Measurements from ENCODE around the gene EYS.

The EYS gene

DNA sequence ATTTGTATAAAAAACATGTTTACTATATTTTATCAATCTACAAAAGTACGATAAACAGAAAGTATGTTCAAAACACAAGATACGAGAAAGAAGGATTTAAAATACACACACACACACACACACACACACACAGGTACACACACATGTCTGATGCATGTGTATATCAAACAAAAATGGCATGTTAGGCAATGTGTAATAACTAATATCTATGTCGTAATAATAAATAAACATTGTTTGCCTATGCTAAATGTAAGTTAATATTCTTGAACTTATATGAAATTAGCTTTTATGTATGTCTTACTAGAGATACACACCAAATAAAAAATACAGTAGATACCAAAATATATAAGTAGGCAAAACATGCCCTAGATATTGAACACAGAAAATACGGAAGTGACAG lies 894.9 kb downstream of the EYS start:
- TF ChIP-seq, protein P1, sequence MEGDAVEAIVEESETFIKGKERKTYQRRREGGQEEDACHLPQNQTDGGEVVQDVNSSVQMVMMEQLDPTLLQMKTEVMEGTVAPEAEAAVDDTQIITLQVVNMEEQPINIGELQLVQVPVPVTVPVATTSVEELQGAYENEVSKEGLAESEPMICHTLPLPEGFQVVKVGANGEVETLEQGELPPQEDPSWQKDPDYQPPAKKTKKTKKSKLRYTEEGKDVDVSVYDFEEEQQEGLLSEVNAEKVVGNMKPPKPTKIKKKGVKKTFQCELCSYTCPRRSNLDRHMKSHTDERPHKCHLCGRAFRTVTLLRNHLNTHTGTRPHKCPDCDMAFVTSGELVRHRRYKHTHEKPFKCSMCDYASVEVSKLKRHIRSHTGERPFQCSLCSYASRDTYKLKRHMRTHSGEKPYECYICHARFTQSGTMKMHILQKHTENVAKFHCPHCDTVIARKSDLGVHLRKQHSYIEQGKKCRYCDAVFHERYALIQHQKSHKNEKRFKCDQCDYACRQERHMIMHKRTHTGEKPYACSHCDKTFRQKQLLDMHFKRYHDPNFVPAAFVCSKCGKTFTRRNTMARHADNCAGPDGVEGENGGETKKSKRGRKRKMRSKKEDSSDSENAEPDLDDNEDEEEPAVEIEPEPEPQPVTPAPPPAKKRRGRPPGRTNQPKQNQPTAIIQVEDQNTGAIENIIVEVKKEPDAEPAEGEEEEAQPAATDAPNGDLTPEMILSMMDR (IDR thresholded peaks at IDR 0.05; ENCODE audit: insufficient read depth, low read depth, low read length, missing control alignments): no peak
- no peak overlapping the region for H3K4me3 ChIP-seq (ENCODE audit: low read depth, low read length)
- DNase-seq (ENCODE audit: low read depth): no peak

DNA sequence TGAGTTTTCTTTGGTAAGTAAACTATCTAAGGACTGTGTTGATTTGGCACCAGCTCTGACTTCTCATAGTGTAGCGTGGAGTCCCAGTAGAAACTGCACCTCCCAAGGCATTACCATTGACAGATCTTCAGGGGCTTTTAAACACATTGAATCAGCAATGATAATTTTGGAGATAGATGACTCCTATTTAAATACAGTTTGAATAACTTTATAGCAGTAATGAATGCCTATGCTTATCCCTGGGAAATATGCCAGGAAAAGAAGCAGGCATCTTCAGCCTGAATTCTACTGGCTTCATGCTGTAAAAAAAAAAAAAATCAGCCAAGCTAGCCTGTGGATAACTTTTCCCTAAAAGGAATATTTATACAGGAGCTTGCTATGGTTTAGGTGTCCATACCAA lies 895.9 kb downstream of the EYS start:
- no peak for DNase-seq (ENCODE audit: low read depth)
- TF ChIP-seq, protein P1 (IDR thresholded peaks at IDR 0.05; ENCODE audit: insufficient read depth, low read depth, low read length, missing control alignments): no peak
- no peak overlapping the region for H3K4me3 ChIP-seq (ENCODE audit: low read depth, low read length)

DNA sequence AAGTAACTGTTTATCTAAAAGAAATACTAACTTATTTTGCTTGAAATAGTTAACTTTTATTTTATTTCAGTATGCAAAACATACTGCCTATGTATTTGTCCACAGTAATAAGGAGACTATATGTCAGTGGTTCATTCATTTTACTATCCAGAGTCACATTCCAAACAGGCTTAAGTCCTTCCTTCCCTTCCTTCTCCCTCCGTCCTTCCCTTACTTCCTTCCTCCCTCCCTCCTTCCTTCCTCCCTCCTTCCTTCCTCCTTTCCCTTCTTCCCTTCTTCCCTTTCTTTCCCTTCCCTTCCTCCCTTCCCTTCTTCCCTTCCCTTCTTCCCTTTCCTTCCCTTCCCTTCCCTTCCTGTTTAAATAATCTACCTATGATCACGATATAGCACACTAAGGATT lies 899.2 kb downstream of the EYS start:
- TF ChIP-seq, protein P1 (IDR thresholded peaks at IDR 0.05; ENCODE audit: insufficient read depth, low read depth, low read length, missing control alignments): no peak
- H3K4me3 ChIP-seq (ENCODE audit: low read depth, low read length): no peak overlapping the region
- no peak for DNase-seq (ENCODE audit: low read depth)

DNA sequence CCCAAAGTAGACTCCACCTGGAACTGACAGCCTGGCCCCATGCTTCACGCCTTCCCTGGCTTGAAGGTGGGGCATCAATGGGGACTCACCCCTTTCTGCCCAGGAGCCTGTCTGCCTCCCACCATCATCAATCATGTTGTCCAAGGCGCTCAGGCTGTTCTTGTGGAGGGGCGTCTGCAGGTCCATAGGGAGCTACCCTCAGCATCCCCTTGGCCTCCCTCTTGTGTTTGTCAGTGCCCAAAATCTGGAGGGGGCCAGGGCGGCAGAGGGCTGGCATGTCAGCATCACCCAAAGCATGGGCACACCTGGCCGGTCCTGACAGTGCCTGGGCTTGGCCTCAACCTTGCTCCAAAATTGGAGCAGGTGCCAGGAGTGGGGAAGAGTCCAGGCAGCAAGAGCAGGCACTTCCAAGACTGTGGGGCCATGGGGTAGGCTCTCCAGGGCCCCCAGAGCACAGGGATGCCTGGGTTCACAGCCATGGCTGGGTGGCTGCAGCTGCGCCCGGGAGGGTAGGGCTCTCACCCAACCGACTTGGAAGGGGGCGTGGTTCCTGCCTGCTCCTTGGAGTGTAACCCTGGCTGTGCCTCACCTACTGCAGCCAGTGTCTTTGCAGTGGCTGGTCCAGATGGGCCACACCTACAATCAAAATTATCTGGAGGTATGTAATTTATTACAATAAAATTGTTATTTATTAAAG lies 903.4 kb downstream of the EYS start:
- TF ChIP-seq, protein P1 (IDR thresholded peaks at IDR 0.05; ENCODE audit: insufficient read depth, low read depth, low read length, missing control alignments): no peak
- no peak overlapping the region for H3K4me3 ChIP-seq (ENCODE audit: low read depth, low read length)
- no peak for DNase-seq (ENCODE audit: low read depth)

DNA sequence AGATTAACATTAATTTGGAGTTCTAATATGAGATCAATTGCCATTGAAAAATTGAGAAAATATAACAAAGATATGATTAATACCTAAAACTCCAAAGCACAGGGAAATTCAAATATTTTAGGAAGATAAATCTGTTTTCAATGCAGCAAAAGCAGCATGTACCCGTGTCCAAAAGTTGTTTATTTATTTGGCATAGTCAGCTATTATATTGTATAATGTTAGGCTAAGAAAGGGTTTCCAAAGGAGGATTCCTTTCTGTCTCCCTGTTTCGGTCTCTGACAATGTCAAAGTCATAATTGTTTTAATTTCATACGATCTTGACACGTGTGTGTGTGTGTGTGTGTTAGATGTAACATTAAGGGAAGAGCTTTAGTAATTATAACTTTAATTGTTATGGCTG lies 914.5 kb downstream of the EYS start:
- TF ChIP-seq, protein P1 (IDR thresholded peaks at IDR 0.05; ENCODE audit: insufficient read depth, low read depth, low read length, missing control alignments): no peak
- H3K4me3 ChIP-seq (ENCODE audit: low read depth, low read length): no peak overlapping the region
- no peak for DNase-seq (ENCODE audit: low read depth)

DNA sequence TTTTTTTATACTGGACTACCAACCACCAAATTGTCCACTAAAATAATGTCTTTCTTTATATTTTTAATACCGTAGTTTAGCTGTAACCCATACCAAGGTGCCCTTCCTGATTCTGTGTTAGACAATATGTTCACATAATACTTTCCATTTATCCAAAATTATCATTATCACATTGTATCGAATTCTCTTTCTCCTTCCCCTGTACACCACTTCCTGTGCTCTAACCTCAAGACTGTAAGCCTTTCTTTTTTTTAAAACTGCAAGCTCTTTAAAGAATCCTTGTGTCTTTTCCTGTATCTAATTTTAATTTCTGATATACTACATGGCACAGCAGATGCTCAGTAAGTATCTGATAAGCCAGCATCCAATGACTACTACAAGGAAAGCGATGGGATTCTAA lies 917.5 kb downstream of the EYS start:
- TF ChIP-seq, protein P1 (IDR thresholded peaks at IDR 0.05; ENCODE audit: insufficient read depth, low read depth, low read length, missing control alignments): no peak
- DNase-seq (ENCODE audit: low read depth): no peak
- no peak overlapping the region for H3K4me3 ChIP-seq (ENCODE audit: low read depth, low read length)

DNA sequence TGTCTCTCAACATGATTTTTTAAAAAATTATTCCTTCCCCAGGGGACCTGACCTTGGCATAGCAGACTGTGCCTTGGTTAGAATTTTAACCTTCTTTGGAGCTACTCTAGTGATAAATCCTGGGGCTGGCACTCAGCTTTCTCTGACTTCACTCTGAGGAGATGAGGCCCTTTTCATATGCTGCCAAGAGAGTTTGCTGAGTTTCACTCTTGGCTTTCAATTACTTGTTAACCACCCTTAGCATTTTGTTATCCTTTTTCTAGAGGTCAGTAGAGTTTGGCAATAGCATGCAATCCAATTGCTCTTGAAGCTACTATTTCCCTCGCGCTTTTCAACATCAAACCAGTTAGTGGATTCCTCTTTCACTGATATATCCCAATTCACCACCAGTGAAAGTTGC lies 920.3 kb downstream of the EYS start:
- DNase-seq (ENCODE audit: low read depth): no peak
- H3K4me3 ChIP-seq (ENCODE audit: low read depth, low read length): no peak overlapping the region
- TF ChIP-seq, protein P1 (IDR thresholded peaks at IDR 0.05; ENCODE audit: insufficient read depth, low read depth, low read length, missing control alignments): no peak
